K562 (cell line): Measurements from ENCODE around the gene GRK1. TPM values are rescaled to one million over a fixed set of nuclear protein-coding genes. Genes with fewer than 3 reads are reported as not detected.

ENCODE experiments used
- ATAC-seq: fragments of 200-7000 bp; cut with Tn5 transposase; 3 replicates; pipeline ENCODE4 v1.9.1; 2020; ENCODE audit warnings: moderate library complexity
- BruUV-seq: library from RNA; stranded (reverse); fragments of 400-500 nt; replicated peaks from 2 replicates; lab custom pipeline; 2021; lab: Mats Ljungman, UMichigan
- CTCF ChIA-PET: fragments of 300-600 bp; formaldehyde crosslinking; extraction: SDS; loops from one replicate; lab custom pipeline; 2021; ENCODE audit warnings: low intra/inter-chr PET ratio; lab: Yijun Ruan, JAX
- POLR2A ChIA-PET: fragments of 300-600, 350-650 bp; sonication (Branson Sonifier 250); formaldehyde crosslinking; extraction: SDS; loops from one replicate; lab custom pipeline; 2021; ENCODE audit warnings: antibody characterized with exemption, inconsistent platforms; lab: Yijun Ruan, JAX
- DNase-seq, 4 experiments: peaks; one replicate each; pipeline versions ENCODE4 v3.0.0 to v3.0.0-alpha.2; 2011 to 2018; ENCODE audit warnings: low spot score in 3 of 4, mixed read lengths in 3 of 4; ENCODE audit errors: extremely low read depth in 1 of 4
- FAIRE-seq: peaks from 2 replicates; lab custom pipeline; 2011; peaks lifted over from hg19 to GRCh38; lab: Jason Lieb, UNC
- H2AFZ ChIP-seq: 2 replicates; pipeline ENCODE4 v1.6.0; 2011; ENCODE audit warnings: low read depth, low read length, control low read depth, inconsistent platforms
- H3K27ac ChIP-seq: fragments of 200-600 bp; 3 replicates; pipeline ENCODE4 v1.8.0; 2011; ENCODE audit warnings: low read depth, mild to moderate bottlenecking, control low read depth, inconsistent platforms, low read length, moderate library complexity, mixed read lengths; ENCODE audit errors: extremely low read depth
- H3K27me3 ChIP-seq, 2 experiments: fragments of 300-600 bp in 1 of 2; 2 replicates in 1 of 2; 3 replicates in 1 of 2; pipeline versions ENCODE4 v1.6.0 to v1.8.0; 2011; ENCODE audit warnings: inconsistent platforms in 2 of 2, low read length in 2 of 2, mild to moderate bottlenecking in 1 of 2, mixed read lengths in 1 of 2, moderate library complexity in 1 of 2; ENCODE audit not compliant: control insufficient read depth in 2 of 2, insufficient read depth in 2 of 2
- H3K36me3 ChIP-seq: fragments of 300-600 bp; 3 replicates; pipeline ENCODE4 v1.8.0; 2011; ENCODE audit warnings: mild to moderate bottlenecking, low read length, inconsistent platforms; ENCODE audit not compliant: control insufficient read depth, insufficient read depth
- H3K4me1 ChIP-seq, 2 experiments: fragments of 200-600 bp in 1 of 2; replicated peaks in 1 of 2; 2 replicates in 1 of 2; 3 replicates in 1 of 2; pipeline versions ENCODE4 v1.5.1 to v1.8.0; 2011; ENCODE audit warnings: inconsistent platforms in 2 of 2, low read length in 2 of 2, mild to moderate bottlenecking in 1 of 2, mixed read lengths in 1 of 2, moderate library complexity in 1 of 2; ENCODE audit not compliant: control insufficient read depth in 2 of 2, insufficient read depth in 2 of 2
- H3K4me2 ChIP-seq: 2 replicates; pipeline ENCODE4 v1.6.1; 2011; ENCODE audit warnings: low read length, control low read depth, inconsistent platforms, mixed read lengths; ENCODE audit not compliant: insufficient read depth
- H3K4me3 ChIP-seq: fragments of 200-600 bp; sonication (generic), shearing (Covaris generic); 2 replicates; pipeline ENCODE4 v1.5.1; 2016; ENCODE audit warnings: control low read depth, inconsistent platforms
- H3K79me2 ChIP-seq: fragments of 200-600 bp; 3 replicates; pipeline ENCODE4 v1.8.0; 2011; ENCODE audit warnings: low read length, inconsistent platforms; ENCODE audit not compliant: control insufficient read depth, insufficient read depth
- H3K9ac ChIP-seq, 2 experiments: 2 replicates each; pipeline versions ENCODE4 v1.6.0 to v1.6.1; 2011; ENCODE audit warnings: low read depth in 2 of 2, low read length in 2 of 2, control low read depth in 1 of 2, inconsistent platforms in 1 of 2, mild to moderate bottlenecking in 1 of 2, mixed read lengths in 1 of 2; ENCODE audit not compliant: insufficient read depth in 1 of 2
- H3K9me1 ChIP-seq: one replicate; pipeline ENCODE4 v1.6.0; 2011; ENCODE audit warnings: inconsistent platforms, mild to moderate bottlenecking, low read length, moderate library complexity; ENCODE audit not compliant: control insufficient read depth, insufficient read depth
- H3K9me3 ChIP-seq: replicated peaks from 2 replicates; pipeline ENCODE4 v1.5.1; 2011; ENCODE audit warnings: low read depth, low read length, inconsistent platforms; ENCODE audit not compliant: control insufficient read depth, insufficient read depth
- H4K20me1 ChIP-seq: replicated peaks from 2 replicates; pipeline ENCODE4 v1.6.1; 2011; ENCODE audit warnings: low read length, inconsistent platforms, mixed read lengths; ENCODE audit not compliant: control insufficient read depth, insufficient read depth
- BCL6 ChIP-seq: fragments of 250-450 bp; sonication (Bioruptor Pico); IDR thresholded peaks from 2 replicates; pipeline ENCODE4 v1.4.0; 2020
- BHLHE40 ChIP-seq: IDR thresholded peaks from 2 replicates; pipeline ENCODE4 v1.6.1; 2011; ENCODE audit warnings: low read length, improper control_type of control experiment
- ZBTB40 ChIP-seq, 2 experiments: fragments of 450-650 bp in 1 of 2; sonication (generic) in 1 of 2; formaldehyde crosslinking in 1 of 2; IDR thresholded peaks; 2 replicates each; pipeline versions ENCODE4 v1.7.1 to v1.9.0; 2016 to 2022; ENCODE audit warnings: inconsistent platforms in 1 of 2, mild to moderate bottlenecking in 1 of 2, missing genetic modification reagents in 1 of 2
- ZKSCAN1 ChIP-seq: fragments of 150-350 bp; IDR thresholded peaks from 2 replicates; pipeline ENCODE4 v1.6.1; 2016; ENCODE audit warnings: low read depth, low read length
- ZNF133 ChIP-seq: fragments of 250-450 bp; sonication (Bioruptor Pico); IDR thresholded peaks from 2 replicates; pipeline ENCODE4 v1.4.0; 2020; ENCODE audit warnings: mild to moderate bottlenecking
- WGBS: fragments of 100-300 bp; shearing (Covaris generic); methylation state at CpG from one replicate; pipeline ENCODE4 v1.1.6; 2016; ENCODE audit warnings: low coverage, mixed read lengths; ENCODE audit not compliant: insufficient coverage; ENCODE audit errors: missing lambda C conversion rate; 5-methylcytosine and 5-hydroxymethylcytosine counted together
- in situ Hi-C: fragments of 300-500 bp; cut with MboI; formaldehyde crosslinking; loops from 4 replicates; pipeline ENCODE4 v1.15.0; 2018; ENCODE audit warnings: inconsistent platforms, mixed read lengths
- intact Hi-C: fragments of 100-400 bp; cut with micrococcal nuclease; formaldehyde crosslinking; loops from 2 replicates; pipeline ENCODE4 v1.14.2; 2022
- polyA plus RNA-seq, 8 experiments: library from polyadenylated mRNA; depleted of rRNA in 4 of 8; stranded (reverse) in 5 of 8; unstranded in 3 of 8; fragments of >200 nt; fragmentation: Nextera tagmentation in 2 of 8; fragmentation: Illumina TruSeq in 1 of 8; extraction: Ambion mirVana in 2 of 8; extraction: Trizol in 1 of 8; gene quantifications; 2 replicates each; pipeline versions ENCODE4 v1.2.1 to v1.2.3, GENCODE V29; 2011 to 2014; ENCODE audit warnings: inconsistent platforms in 1 of 8, missing spikeins in 1 of 8
- total RNA-seq, 7 experiments: library from RNA; depleted of rRNA in 6 of 7; stranded (reverse); fragments of >200 nt in 6 of 7; fragmentation: Illumina TruSeq in 2 of 7; extraction: Trizol in 2 of 7; gene quantifications; 2 replicates each; pipeline versions ENCODE4 v1.2.1 to v1.2.3, GENCODE V29; 2011 to 2021; ENCODE audit warnings: low replicate concordance in 1 of 7
- TF ChIP-seq, protein P1 (sequence below): fragments of 250-450 bp; sonication (Bioruptor Pico); IDR thresholded peaks from 2 replicates; pipeline ENCODE4 v1.5.0; 2020; ENCODE audit warnings: mild to moderate bottlenecking, borderline replicate concordance
- TF ChIP-seq, protein P2 (sequence below): sonication (generic); formaldehyde crosslinking; IDR thresholded peaks from 2 replicates; pipeline ENCODE4 v1.8.0; 2023; ENCODE audit warnings: mild to moderate bottlenecking, missing genetic modification reagents

Gene GRK1
- total and polyA plus RNA-seq, 9 of the 15 experiments (the other 6 are each of a cell fraction or from before 2014, with no cell fraction given), result 0.09 TPM; not detected in 8

DNA sequence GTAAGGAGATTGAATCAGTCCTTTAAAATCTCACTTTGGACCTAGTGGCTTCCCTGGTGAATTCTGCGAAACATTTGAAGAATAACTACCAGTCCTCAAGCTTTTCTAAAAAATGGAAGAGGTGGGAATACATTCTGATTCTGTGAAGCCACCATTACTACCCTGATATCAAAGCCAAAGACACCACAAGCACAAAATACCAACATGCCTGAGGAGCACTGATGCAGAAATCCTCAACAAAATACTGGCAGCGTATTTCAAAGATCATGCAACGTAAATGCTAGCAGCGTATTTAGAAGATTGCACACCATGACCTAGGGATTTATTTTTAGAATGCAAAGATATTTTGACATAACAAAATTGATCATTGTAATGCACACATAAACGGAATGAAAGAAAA lies 23.4 kb upstream of the GRK1 start:
- intact Hi-C loops (no loop called here), in situ Hi-C loops (no loop called here)
- Histone ChIP-seq H3K9me1 (no peaks in the 10 kb centered on the region), H2AFZ (no peak overlapping the region), H3K27ac (no peak overlapping the region), H3K4me1 (no peaks in the 10 kb centered on the region), H3K4me2 (no peak overlapping the region), H3K9ac (no peak overlapping the region), H3K79me2 (no peaks in the 10 kb centered on the region), H4K20me1 (no peaks in the 10 kb centered on the region), H3K9me3 (peaks cover 5% of the 10 kb centered on the region), H3K4me3 (no peak overlapping the region), H3K36me3 (peaks cover 29% of the 10 kb centered on the region), H3K27me3 (no peaks in the 10 kb centered on the region)
- BruUV-seq, result no TSS peak
- ChIA-PET CTCF (no interaction called here), POLR2A (interaction anchor here (1.1 to 1.6 kb wide), 2 partner anchors 17 to 20 kb away, joined by 3 to 4 read pairs; no protein-coding TSS in a partner anchor)
- WGBS, result 94% methylated on average over 5 of the region's 5 CpGs
- no peak for ATAC-seq
- no peak for DNase-seq
- FAIRE-seq, result no peak
- TF ChIP-seq, protein P1, sequence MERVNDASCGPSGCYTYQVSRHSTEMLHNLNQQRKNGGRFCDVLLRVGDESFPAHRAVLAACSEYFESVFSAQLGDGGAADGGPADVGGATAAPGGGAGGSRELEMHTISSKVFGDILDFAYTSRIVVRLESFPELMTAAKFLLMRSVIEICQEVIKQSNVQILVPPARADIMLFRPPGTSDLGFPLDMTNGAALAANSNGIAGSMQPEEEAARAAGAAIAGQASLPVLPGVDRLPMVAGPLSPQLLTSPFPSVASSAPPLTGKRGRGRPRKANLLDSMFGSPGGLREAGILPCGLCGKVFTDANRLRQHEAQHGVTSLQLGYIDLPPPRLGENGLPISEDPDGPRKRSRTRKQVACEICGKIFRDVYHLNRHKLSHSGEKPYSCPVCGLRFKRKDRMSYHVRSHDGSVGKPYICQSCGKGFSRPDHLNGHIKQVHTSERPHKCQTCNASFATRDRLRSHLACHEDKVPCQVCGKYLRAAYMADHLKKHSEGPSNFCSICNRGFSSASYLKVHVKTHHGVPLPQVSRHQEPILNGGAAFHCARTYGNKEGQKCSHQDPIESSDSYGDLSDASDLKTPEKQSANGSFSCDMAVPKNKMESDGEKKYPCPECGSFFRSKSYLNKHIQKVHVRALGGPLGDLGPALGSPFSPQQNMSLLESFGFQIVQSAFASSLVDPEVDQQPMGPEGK (CRISPR knock-in tag), result no peak
- no peak for TF ChIP-seq ZBTB40 (IDR thresholded peaks at IDR 0.05)
- TF ChIP-seq ZBTB40 (CRISPR knock-in tag; IDR thresholded peaks at IDR 0.05), result no peak
- TF ChIP-seq BHLHE40, result no peak
- no peak for TF ChIP-seq BCL6 (CRISPR knock-in tag)
- no peak for TF ChIP-seq ZNF133 (CRISPR knock-in tag)
- TF ChIP-seq, protein P2, sequence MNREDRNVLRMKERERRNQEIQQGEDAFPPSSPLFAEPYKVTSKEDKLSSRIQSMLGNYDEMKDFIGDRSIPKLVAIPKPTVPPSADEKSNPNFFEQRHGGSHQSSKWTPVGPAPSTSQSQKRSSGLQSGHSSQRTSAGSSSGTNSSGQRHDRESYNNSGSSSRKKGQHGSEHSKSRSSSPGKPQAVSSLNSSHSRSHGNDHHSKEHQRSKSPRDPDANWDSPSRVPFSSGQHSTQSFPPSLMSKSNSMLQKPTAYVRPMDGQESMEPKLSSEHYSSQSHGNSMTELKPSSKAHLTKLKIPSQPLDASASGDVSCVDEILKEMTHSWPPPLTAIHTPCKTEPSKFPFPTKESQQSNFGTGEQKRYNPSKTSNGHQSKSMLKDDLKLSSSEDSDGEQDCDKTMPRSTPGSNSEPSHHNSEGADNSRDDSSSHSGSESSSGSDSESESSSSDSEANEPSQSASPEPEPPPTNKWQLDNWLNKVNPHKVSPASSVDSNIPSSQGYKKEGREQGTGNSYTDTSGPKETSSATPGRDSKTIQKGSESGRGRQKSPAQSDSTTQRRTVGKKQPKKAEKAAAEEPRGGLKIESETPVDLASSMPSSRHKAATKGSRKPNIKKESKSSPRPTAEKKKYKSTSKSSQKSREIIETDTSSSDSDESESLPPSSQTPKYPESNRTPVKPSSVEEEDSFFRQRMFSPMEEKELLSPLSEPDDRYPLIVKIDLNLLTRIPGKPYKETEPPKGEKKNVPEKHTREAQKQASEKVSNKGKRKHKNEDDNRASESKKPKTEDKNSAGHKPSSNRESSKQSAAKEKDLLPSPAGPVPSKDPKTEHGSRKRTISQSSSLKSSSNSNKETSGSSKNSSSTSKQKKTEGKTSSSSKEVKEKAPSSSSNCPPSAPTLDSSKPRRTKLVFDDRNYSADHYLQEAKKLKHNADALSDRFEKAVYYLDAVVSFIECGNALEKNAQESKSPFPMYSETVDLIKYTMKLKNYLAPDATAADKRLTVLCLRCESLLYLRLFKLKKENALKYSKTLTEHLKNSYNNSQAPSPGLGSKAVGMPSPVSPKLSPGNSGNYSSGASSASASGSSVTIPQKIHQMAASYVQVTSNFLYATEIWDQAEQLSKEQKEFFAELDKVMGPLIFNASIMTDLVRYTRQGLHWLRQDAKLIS (CRISPR knock-in tag), result no peak
- no peak for TF ChIP-seq ZKSCAN1
